ENCODE results near the gene TMEM51.

Gene TMEM51

DNA sequence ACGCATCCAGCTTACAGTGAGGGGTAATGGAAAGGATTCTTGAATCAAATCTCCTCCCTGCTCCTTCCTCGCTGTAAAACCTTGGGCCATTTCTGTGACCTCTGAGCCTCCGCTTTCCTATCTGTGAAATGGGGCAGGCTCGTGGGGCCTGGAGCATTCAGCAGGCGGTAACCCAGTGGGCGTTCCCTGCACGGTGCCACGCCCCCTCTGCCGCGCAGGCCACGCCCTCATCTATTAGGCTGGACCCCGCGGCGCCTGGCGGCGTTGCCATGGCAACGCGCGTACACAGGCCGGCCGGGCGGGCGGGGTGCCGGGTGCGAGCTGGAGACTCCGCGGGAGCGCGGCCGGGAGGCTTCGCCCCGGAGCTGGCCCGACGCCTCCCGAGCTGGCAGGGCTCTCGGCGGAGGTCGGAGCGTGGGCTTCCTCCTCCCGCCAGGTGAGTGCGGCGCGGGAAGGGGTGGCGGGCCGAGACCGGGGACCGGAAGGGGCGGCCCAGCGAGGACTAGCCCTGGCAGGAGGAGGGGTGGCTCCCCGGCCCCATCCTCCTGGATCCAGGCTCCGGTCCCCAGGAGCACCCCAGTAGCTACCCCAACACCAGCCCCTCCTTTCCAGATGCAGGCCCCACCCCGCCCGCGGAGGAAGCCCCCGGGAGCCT is 93.5 kb downstream of the TMEM51 start, which contains the start of gene FHAD1:
FHAD1 (plus strand) TSS at position 264 of the 655 bp plus-strand sequence. CDS start 4,562 bp downstream, outside the sequence.
- no peak for DNase-seq (ENCODE audit: low read depth)

DNA sequence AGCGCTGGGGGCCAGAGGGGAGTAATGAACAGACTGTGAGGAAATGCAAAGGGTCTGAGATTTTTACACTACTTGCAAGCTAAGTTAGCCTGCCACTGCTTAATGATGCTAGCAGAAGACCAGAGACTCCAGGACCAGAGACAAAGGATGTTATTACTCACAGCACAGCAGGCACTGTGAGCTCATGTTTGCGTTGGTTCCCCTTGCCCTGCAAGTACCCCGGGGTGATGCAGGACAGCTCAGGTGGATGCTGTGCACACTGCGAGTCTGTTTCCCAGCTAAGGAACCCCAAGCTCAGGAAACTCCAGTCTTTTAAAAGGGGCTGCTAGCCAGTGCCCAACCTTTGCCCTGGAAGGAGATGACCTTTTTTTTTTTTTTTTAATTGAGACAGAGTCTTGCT is 94.7 kb downstream of the TMEM51 start:
- no peak for DNase-seq (ENCODE audit: low read depth)

DNA sequence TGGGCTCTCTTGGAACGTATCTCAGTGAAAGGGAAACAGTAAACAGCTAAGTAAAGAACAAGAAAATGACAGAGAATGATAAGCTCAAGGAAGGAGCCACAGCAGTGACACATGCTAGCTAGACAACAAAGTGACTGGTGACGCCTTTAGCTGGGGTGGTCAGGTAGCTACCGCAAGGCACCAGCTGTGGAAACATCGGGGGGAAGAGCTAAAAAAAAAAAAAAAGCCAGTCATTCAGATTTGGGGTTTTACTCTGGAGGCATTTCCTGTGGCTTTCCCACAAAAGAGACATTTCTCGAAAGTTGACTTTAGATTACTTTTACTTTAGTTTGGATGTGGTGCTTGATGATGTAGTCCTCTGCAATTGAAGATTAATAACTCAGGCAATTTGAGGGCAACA is 95.5 kb downstream of the TMEM51 start:
- DNase-seq (ENCODE audit: low read depth), result no peak

DNA sequence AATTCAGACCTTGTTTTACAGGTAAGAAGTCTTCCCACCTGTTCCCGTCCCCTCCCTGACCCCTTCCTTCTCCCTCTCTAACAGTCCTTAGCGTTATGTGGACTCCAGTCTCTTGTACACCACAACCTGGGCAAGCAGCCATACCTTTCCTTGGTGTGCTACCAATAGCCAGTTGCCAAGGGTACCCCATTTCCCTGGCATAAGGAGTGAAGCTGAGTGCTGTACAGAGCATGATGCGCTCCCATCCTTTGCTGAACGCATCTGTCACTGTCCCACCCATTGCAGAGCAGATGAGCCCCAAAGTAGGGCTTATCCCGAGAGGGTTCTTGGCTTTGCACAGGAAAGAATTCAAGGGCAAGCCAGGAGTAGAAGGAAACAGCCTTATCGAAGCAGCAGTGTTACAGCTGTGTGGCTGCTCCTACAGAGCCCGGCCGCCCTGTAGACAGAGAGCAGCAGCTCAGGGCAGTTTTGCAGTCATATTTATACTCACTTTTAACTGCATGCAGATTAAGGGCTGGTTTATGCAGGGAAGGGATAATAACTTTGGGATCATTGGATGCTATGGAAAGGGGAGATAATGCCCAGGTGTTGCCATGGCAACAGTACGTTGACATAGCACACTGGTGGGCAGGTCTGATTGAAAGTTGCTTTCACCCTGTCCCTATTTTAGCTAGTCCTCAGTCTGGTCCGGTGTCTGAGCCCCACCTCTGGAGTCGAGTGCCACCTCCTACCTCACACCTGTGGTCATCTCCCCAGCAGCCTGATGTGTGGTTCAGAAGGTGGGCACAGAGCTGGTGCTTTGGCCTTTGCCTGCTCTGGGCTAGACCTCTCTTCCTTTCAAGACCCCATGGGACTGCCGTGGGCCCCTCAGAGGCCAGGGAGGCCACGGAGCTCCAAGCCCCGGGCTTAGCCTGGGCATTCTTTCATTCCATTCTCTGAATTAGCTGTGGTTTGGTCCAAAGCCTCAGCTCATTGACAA is 98.6 kb downstream of the TMEM51 start:
- no peak for DNase-seq (ENCODE audit: low read depth)

DNA sequence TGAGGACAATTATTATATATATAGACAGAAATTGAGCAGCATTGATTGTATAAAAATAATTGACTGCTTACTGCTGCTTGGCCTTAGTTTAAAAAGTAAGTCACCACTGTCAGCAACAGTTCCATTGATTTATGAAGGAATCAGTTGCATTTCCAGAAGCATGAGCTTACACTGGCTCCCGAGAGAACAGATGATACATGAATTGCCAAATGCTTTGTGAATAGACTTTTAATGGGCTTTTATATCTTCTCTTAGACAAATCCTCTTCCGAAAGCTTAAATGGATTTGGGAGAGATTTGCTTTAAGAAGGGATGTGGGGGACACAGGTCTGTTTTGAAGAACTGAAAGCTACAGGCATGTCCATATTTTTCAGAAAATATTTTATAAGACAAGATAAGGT is 101.0 kb downstream of the TMEM51 start:
- no peak for DNase-seq (ENCODE audit: low read depth)

DNA sequence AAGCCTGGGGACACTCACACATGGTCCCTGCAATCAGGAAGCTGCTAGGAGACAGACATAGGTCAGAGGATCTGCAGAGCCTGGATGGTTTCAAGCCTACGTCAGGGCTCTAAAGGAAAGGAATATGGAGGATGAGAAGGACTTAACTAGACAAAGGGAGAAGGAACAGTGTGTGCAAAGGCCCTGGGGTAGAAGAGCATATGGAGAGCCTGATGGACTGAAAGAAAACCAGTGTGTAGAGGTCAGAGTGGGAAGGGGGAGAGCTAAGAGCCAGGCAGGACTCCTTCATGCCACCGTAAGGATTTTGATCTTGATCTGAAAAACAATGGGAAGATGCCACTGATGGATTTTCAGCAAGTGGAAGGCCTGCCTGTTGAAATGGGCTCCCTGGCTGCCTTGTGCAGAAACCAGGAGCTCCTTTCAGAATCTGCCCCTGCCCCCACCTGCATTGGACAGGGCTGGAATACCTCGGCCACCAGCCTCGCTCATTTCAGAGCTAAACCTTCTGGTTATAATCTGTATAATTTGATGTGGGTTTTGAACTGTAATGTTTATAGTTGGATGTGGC is 102.1 kb downstream of the TMEM51 start:
- DNase-seq (ENCODE audit: low read depth), result no peak

DNA sequence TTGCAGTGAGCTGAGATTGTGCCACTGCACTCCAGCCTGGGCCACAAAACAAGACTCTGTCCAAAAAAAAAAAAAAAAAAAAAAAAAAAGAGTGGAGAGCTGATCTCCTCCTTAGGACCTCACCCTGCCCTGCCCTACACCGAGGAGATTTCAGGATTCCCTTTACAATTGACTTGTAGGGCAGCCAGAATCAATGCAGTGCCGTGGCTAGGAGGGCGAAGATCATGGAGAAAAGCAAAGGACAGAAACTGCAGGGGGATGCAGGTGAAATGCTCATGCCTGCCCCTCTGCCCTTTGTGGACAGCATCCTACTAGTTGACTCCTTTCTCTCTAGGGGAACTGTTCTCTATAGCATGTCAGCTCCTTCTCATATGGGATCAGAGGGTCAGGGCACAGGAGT is 103.0 kb downstream of the TMEM51 start:
- DNase-seq (ENCODE audit: low read depth), result no peak

DNA sequence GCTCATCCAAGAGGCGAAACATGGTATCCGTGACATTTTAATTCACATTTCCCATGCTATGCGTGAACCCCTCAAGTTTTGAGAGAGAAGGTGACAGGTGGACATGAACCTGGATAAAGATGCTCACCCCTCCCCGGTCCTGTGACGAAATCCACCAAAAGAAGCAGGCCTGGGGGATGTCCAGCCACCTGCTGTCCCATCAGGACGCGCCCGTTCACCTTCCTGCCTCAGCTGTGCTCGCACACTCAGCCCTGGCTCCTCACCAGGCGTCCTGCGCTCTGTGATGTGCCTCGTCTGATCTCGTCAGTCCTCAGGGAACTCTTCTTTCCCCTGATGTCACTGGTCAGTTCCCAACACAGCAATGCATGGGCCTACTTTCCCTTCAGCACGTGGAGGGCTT is 103.8 kb downstream of the TMEM51 start:
- DNase-seq (ENCODE audit: low read depth), result no peak

DNA sequence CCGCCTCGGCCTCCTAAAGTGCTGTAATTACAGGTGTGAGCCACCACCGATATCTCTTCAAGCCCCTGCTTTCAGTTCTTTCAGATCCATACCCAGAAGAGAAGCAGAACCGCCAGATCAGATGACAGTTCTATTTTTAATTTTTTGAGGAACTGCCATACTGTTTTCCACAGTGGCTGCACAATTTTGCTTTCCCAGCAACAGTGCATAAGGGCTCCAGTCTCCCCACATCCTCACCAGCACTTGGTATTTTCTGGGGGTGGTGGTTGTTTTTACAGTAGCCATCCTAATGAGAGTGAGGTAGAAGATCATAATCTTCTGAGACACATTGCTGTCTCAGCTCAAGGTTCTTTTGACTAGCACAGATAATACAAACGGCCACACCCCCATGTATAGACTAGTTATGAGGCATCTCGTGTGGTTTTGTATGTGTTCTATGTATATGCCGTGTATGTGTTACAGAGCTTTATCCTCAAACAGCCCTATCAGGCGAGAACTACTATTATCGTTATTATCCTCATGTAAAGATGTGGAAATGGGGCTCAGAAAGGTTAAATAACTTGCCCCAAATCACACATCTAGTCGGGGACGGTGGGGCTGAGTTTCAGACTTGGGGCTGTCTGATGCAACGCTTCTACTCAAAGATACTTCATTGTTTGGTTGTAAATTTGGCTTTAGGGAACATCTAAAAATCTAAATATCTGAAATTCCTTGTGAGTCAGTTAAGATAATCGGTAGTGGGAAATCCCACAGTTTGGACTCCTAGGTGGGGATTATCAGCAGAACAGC is 105.5 kb downstream of the TMEM51 start:
- no peak for DNase-seq (ENCODE audit: low read depth)

DNA sequence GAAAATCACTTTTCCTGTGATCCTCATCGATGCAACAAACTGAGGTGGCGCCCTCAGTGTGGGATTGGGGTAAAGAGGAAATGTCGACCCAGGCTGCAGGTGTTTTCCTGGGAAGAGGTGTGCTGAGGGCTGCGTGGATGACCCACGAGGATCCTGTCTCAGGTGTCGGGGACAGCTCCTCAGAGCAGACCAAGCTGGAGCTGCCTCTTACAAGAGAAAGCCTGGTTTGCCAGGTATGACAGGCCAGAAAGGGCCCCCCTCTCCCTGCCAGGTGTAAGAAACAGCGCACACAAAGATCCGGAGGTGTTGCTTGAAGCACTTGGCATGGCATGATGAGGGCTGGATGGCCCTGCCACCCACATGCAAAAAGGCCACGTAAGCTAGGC is 106.1 kb downstream of the TMEM51 start:
- DNase-seq (ENCODE audit: low read depth), result no peak

DNA sequence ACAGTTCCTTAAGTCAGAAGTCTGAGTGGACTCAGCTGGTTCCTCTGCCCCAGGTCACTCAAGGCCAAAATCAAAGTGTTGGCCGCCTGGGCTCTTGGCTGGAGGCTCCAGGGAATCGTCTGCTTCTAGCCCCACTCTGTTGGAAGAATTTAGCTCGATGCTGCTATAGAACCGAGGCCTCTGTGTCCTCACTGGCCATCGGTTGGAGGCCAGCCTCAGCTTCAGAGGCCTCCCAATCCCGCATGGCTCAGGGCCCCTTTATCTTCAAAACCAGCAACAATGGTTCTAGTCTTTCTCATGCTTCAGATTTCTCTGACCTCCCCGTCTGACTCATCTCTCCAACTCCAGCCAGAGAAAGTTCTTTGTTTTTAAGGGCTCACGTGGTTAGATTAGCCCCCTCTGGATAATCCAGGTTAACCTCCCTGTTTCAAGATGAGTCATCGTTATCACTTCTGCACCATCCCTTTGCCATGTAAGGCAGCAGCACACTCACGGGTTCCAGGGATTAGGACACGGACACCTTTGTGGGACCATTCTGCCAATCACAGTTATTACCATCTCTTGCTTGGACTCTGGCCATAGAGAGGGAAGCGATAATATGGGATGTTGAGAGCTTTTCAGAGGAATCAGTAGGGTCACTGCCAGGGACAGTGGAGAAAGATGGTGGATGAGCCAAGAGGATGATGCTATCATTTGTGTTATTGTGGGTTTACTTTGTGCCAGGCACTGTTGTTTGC is 107.0 kb downstream of the TMEM51 start:
- DNase-seq (ENCODE audit: low read depth), result no peak

DNA sequence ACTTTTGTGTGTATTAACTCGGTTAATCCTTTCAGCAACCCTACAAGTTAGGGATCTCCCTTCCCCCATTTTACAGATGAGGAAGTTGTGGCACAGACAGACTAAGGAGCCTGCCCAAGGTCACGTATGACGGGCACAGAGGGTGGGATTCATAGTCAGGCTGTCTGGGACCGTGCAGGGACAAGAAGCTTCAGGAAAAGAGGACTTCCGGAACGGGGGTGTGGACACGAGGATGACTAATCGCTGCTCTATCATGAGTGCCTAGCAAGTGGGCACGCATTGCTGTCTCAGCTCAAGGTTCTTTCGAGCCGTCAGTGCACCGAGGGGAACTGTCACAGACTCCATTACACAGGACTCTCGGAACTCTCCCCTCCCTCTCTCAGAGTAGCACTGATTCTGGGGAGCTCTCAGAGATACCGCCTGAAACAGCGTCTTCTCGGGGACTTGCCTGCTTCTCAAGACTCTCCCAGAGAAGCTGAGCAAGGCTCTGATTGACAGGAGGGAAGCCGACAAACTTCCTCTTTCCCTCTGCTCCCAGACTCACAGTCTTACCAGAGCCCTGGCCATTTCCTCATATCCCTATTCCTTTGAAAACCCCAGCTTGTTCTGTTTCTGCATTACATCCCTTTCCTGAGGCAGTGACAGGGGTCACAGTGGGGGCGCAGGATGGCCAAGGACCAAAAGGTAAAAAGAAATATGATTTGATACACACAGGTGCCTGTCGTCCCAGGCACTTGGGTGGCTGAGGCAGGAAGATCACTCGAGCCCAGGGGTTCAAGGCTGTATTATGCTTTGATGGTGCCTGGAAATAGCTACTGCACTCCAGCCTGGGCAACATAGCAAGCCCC is 107.8 kb downstream of the TMEM51 start:
- no peak for DNase-seq (ENCODE audit: low read depth)

DNA sequence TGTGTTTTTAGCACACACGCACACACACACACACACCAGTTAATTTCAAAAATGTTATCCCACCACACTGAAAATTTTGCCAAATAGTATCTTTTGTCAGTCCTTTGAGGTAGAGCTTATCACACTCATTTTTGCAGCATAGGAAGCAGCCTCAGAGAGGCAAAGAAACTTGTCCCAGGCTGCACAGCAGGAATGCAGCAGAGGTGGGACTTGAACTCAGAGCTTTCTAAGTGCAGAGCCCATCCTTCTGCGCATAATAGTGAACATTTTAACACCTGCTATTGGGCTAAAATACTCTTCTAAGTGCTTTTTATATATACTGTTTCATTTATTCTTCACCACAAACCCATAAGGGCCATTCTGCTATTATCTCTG is 108.4 kb downstream of the TMEM51 start:
- no peak for DNase-seq (ENCODE audit: low read depth)

DNA sequence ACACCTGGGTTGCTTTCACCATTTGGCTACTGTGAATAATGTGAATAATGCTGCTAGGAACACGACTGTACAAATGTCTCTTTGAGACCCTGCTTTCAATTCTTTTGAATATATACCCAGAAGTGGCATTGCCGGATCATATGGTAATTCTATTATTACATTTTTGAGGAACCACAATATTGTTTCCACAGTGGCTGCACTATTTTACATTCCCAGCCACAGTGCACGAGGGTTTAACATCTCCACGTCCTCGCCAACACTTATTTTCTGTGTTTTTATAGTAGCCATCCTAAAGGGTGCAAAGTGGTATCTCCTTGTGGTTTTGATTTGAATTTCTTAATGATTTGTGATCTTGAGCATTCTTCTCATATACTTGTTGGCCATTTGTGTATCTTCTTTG is 109.2 kb downstream of the TMEM51 start:
- DNase-seq (ENCODE audit: low read depth), result no peak

DNA sequence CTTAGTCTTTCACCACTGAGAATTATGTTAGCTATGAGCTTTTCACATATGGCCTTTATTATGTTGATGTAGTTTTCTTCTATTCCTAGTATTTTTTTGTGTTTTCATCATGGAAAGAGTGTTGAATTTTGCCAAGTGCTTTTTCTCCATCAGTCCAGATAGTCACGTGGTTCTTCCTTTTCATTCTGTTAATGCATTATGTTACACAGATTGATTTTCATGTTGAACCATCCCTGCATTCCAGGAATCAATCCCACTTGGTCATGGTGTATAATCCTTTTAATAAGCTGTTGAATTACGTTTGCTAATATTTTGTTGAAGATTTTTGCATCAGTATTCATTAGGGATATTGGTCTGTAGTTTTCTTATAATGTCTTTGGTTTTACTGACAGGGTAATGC is 111.2 kb downstream of the TMEM51 start:
- no peak for DNase-seq (ENCODE audit: low read depth)

Data from GM04504 (cell line).